T-helper 2 cell treated with Interferon-gamma antibody and Interleukin-4, amounts not matched to agents 5 μg/mL and 100 μg/mL, for 36 hours (primary cell): ENCODE measurements around the gene HIPK4.
"Not testable (repeated sequence)": the region's sequence is repeated elsewhere in the genome, so short reads cannot be mapped to it uniquely, and the experiment has no call there.

Experiments used
- DNase-seq: peaks from one replicate; pipeline ENCODE4 v3.0.0; 2021; ENCODE audit warnings: low spot score
- H3K27ac Mint-ChIP-seq: one replicate; pipeline ENCODE4 v1.8.0; 2021; ENCODE audit warnings: mild to moderate bottlenecking, mixed read lengths
- H3K27me3 Mint-ChIP-seq: one replicate; pipeline ENCODE4 v1.8.0; 2021; ENCODE audit warnings: low read depth, mixed read lengths
- H3K36me3 Mint-ChIP-seq: one replicate; pipeline ENCODE4 v1.8.0; 2021; ENCODE audit warnings: low read depth, mixed read lengths
- H3K4me1 Mint-ChIP-seq: one replicate; pipeline ENCODE4 v1.8.0; 2021; ENCODE audit warnings: low read depth, mixed read lengths
- H3K4me3 Mint-ChIP-seq: one replicate; pipeline ENCODE4 v1.8.0; 2022; ENCODE audit warnings: mild to moderate bottlenecking, moderate library complexity, mixed read lengths
- H3K9me3 Mint-ChIP-seq: one replicate; pipeline ENCODE4 v1.8.0; 2021; ENCODE audit warnings: mixed read lengths

Gene HIPK4

GRCh38 chr19:40411125-40411842 lies 21.3 kb upstream of the HIPK4 start:
- no peak overlapping the region for H3K27ac Mint-ChIP-seq

GRCh38 chr19:40410030-40410389 lies 20.0 kb upstream of the HIPK4 start:
- Mint-ChIP-seq H3K27ac (no peak overlapping the region), H3K36me3 (no peaks in the 10 kb centered on the region), H3K4me1 (peaks cover 9% of the 10 kb centered on the region), H3K4me3 (no peak overlapping the region), H3K9me3 (no peaks in the 10 kb centered on the region), H3K27me3 (no peaks in the 10 kb centered on the region)
- no peak for DNase-seq

More at GRCh38 chr19:40411125-40411842, 21.3 kb upstream of the HIPK4 start:
- DNase-seq = no peak
- peaks cover 12% of the 10 kb centered on the region for H3K4me1 Mint-ChIP-seq
- H3K9me3 Mint-ChIP-seq = no peaks in the 10 kb centered on the region
- H3K4me3 Mint-ChIP-seq = no peak overlapping the region
- no peaks in the 10 kb centered on the region for H3K27me3 Mint-ChIP-seq
- H3K36me3 Mint-ChIP-seq = no peaks in the 10 kb centered on the region

GRCh38 chr19:40408598-40408925 lies 18.6 kb upstream of the HIPK4 start:
- not testable (repeated sequence) for DNase-seq, H3K4me3 Mint-ChIP-seq, H3K27me3 Mint-ChIP-seq, H3K9me3 Mint-ChIP-seq, H3K36me3 Mint-ChIP-seq, H3K27ac Mint-ChIP-seq
- H3K4me1 Mint-ChIP-seq = peaks cover 11% of the 10 kb centered on the region

DNA sequence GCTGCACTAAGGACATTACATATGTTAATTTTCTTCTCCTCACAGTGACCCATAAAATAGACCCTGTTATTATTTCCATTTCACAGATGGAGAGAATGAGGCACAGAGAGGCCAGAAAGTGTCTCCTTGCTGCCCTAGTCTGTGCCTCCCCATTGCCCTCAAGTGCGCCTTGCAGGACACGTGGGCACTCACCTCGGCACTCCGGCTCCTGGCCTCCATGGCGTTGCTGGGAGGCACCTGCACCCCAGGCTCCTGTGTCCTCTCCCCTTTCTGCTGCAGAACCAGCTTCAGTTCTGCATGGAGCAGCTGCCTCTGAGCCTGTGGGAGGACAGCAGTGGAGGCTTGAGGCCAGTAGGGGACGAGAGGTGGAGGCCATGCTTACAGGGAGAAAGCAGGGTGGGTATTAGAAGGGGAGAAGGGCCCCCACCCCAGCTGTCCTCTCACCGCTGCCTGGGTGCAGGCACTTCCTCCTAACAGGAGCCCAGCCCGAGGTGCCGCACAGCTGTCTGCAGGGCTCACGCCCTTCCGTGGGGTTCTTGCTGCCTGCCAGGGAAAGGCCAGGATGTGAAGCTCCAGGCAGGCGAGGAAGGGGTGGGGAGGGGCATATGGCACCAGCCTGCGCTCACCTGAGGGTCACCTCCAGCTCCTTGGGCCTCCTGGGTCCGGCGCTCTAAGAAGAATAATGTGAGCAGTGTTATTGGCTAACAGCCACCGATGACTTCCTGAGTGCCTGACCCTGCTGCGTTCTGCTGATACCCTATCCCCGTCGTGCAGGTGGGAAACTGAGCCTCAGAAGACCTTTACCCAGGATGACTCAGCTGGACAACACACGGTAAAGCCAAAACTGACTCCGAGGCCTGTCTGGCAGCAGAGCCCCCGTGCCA lies 18.0 kb upstream of the HIPK4 start:
- H3K4me3 Mint-ChIP-seq = no peak overlapping the region
- H3K27ac Mint-ChIP-seq = no peak overlapping the region
- H3K4me1 Mint-ChIP-seq = peaks cover 13% of the 10 kb centered on the region
- H3K36me3 Mint-ChIP-seq = no peaks in the 10 kb centered on the region
- H3K9me3 Mint-ChIP-seq = no peaks in the 10 kb centered on the region
- DNase-seq = no peak
- H3K27me3 Mint-ChIP-seq = no peaks in the 10 kb centered on the region

GRCh38 chr19:40403262-40403984 lies 13.4 kb upstream of the HIPK4 start:
- Mint-ChIP-seq H3K4me1 (peaks cover 21% of the 10 kb centered on the region), H3K27me3 (no peaks in the 10 kb centered on the region), H3K9me3 (no peaks in the 10 kb centered on the region), H3K27ac (peak overlapping the region; percentile 86), H3K4me3 (peak overlapping the region; percentile 92), H3K36me3 (no peaks in the 10 kb centered on the region)
- peak; percentile 85 for DNase-seq

DNA sequence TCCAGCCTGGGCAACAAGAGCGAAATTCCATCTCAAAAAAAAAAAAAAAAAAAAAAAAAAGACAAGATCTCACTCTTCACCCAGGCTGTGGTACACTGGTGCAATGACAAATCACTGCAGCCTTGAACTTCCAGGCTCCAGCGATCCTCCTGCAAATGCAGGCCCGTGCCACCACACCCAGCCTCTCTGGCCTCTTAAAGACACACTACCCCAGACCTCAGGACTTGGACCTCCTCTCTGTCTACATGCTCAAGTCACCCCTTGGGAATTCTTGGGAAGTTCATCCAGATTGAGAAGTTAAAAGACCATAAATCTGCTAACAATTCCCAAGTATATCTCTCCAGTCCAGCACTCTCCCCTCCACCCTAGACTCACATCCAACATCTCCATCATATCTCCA lies 10.6 kb upstream of the HIPK4 start:
- Mint-ChIP-seq H3K36me3 (no peaks in the 10 kb centered on the region), H3K9me3 (no peaks in the 10 kb centered on the region), H3K4me1 (peaks cover 15% of the 10 kb centered on the region), H3K27ac (no peak overlapping the region), H3K4me3 (no peak overlapping the region), H3K27me3 (no peaks in the 10 kb centered on the region)
- no peak for DNase-seq

- no peaks in the 10 kb centered on the region for H3K36me3 Mint-ChIP-seq
- peaks cover 11% of the 10 kb centered on the region for H3K4me1 Mint-ChIP-seq
- H3K27ac Mint-ChIP-seq = no peak overlapping the region
- DNase-seq = peak; percentile 49
- H3K27me3 Mint-ChIP-seq = no peaks in the 10 kb centered on the region
- H3K4me3 Mint-ChIP-seq = peak overlapping the region; percentile 25
- H3K9me3 Mint-ChIP-seq = no peaks in the 10 kb centered on the region
These were observed 8.6 kb upstream of the HIPK4 start for GRCh38 chr19:40398417-40399131.

DNA sequence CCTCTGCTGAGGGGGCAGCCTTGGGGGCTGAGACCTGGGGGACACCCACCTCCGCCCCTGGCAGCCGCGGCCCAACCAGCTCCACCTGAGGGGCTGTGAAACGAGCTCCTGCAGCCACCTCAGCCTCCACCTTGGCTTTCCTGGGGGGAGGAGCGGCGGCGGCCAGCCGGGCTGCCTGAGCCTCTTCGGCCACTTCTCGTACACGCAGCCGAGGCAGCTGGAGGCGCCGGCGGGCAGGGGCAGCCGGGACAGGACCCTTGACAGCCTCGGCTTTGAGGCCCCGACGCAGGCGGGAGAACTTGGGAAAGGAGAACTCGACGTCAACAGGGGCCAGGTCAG lies 7.6 kb upstream of the HIPK4 start:
- Mint-ChIP-seq H3K27me3 (no peaks in the 10 kb centered on the region), H3K4me1 (peaks cover 8% of the 10 kb centered on the region), H3K4me3 (no peak overlapping the region), H3K36me3 (no peaks in the 10 kb centered on the region), H3K27ac (no peak overlapping the region), H3K9me3 (no peaks in the 10 kb centered on the region)
- DNase-seq = no peak

GRCh38 chr19:40396886-40397567 lies 7.0 kb upstream of the HIPK4 start:
- H3K27me3 Mint-ChIP-seq = no peaks in the 10 kb centered on the region
- H3K36me3 Mint-ChIP-seq = no peaks in the 10 kb centered on the region
- H3K4me1 Mint-ChIP-seq = peaks cover 8% of the 10 kb centered on the region
- H3K27ac Mint-ChIP-seq = no peak overlapping the region
- DNase-seq = no peak
- H3K4me3 Mint-ChIP-seq = no peak overlapping the region
- no peaks in the 10 kb centered on the region for H3K9me3 Mint-ChIP-seq

DNA sequence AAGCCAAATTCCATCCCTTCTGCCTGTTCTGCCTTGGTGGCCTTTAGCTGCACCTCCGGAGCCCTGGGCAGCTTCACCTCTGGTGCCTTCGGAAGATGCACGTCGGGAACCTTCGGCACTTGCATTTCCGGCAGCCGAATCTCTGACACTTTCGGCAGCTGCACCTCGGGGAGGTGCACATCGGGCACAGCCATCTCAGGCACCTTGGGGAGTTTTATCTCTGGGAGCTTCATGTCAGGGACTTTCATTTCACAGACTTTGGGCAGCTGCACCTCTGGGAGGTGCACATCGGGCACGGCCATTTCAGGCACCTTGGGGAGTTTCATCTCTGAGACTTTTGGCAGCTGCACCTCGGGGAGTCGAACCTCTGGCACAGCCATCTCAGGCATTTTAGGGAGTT lies 6.0 kb upstream of the HIPK4 start:
- H3K4me3 Mint-ChIP-seq = no peak overlapping the region
- H3K4me1 Mint-ChIP-seq = peaks cover 8% of the 10 kb centered on the region
- no peaks in the 10 kb centered on the region for H3K9me3 Mint-ChIP-seq
- no peaks in the 10 kb centered on the region for H3K27me3 Mint-ChIP-seq
- DNase-seq = no peak
- no peak overlapping the region for H3K27ac Mint-ChIP-seq
- H3K36me3 Mint-ChIP-seq = no peaks in the 10 kb centered on the region

DNA sequence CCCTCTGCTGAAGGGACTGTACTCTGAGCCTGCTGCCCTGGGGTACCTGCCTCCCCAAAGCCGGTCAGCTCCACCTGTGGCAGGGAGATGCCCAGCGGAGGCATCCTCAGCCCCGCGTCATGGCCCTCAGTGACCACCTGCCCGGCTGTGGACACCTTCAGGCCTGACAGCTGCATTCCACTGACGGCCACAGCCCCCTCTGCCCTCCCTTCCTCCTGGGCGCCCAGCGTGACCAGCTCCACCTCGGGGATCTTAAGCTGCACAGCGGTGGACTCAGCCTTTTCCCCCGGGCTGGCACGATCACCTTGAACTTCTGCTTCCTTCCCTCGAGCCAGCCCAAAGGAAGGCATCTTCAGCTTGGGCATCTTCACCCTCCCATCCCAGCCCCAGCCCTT lies 4.8 kb upstream of the HIPK4 start:
- peaks cover 8% of the 10 kb centered on the region for H3K4me1 Mint-ChIP-seq
- H3K4me3 Mint-ChIP-seq = no peak overlapping the region
- H3K9me3 Mint-ChIP-seq = no peaks in the 10 kb centered on the region
- H3K27me3 Mint-ChIP-seq = no peaks in the 10 kb centered on the region
- no peak overlapping the region for H3K27ac Mint-ChIP-seq
- DNase-seq = no peak
- no peaks in the 10 kb centered on the region for H3K36me3 Mint-ChIP-seq

GRCh38 chr19:40393894-40394815 lies 4.2 kb upstream of the HIPK4 start:
- H3K27ac Mint-ChIP-seq = no peak overlapping the region
- H3K4me3 Mint-ChIP-seq = no peak overlapping the region
- peaks cover 3% of the 10 kb centered on the region for H3K4me1 Mint-ChIP-seq
- DNase-seq = no peak
- H3K9me3 Mint-ChIP-seq = no peaks in the 10 kb centered on the region
- no peaks in the 10 kb centered on the region for H3K36me3 Mint-ChIP-seq
- no peaks in the 10 kb centered on the region for H3K27me3 Mint-ChIP-seq
